ENCODE data around the gene TRPM8. TPM values are rescaled to one million over a fixed set of nuclear protein-coding genes. Genes with fewer than 3 reads are reported as not detected.

The TRPM8 gene
- total and polyA plus RNA-seq, 12 donors = not detected

DNA sequence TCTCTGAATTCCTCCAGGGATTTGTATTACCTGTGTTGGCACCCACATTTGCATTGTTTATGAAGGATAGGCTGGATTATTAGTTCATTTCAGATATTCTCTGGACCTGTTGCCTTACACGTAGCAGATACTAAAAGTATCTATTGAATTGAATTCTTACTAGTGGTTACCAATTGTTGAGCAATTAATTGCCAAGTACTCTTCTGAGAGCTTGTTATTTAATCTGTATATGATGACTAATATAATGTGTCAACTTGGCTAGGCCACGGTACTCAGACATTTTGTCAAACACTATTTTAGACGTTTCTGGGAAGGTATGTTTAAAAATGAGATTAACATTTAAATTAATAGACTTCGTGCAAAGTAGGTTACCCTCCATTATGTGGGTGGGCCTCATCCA, 130.9 kb downstream of the TRPM8 start:
- peaks cover 0 to 11% (median 6%) of the 10 kb centered on the region in 7 donors for H3K27me3 ChIP-seq
- 77 to 81% methylated on average over 4 of the region's 4 CpGs for WGBS, 2 donors
- no peak overlapping the region for H3K4me3 ChIP-seq
- DNase-seq = no peak
- intact Hi-C loops (cut with DNase I) = no loop called here
- H3K4me1 ChIP-seq = no peaks in the 10 kb centered on the region
- TF ChIP-seq, protein P1, sequence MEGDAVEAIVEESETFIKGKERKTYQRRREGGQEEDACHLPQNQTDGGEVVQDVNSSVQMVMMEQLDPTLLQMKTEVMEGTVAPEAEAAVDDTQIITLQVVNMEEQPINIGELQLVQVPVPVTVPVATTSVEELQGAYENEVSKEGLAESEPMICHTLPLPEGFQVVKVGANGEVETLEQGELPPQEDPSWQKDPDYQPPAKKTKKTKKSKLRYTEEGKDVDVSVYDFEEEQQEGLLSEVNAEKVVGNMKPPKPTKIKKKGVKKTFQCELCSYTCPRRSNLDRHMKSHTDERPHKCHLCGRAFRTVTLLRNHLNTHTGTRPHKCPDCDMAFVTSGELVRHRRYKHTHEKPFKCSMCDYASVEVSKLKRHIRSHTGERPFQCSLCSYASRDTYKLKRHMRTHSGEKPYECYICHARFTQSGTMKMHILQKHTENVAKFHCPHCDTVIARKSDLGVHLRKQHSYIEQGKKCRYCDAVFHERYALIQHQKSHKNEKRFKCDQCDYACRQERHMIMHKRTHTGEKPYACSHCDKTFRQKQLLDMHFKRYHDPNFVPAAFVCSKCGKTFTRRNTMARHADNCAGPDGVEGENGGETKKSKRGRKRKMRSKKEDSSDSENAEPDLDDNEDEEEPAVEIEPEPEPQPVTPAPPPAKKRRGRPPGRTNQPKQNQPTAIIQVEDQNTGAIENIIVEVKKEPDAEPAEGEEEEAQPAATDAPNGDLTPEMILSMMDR (IDR thresholded peaks at IDR 0.05) = no peak
- H3K27ac ChIP-seq = no peak overlapping the region
- no peaks in the 10 kb centered on the region for H3K9me3 ChIP-seq
- H3K36me3 ChIP-seq = no peaks in the 10 kb centered on the region
- ATAC-seq = no peak

DNA sequence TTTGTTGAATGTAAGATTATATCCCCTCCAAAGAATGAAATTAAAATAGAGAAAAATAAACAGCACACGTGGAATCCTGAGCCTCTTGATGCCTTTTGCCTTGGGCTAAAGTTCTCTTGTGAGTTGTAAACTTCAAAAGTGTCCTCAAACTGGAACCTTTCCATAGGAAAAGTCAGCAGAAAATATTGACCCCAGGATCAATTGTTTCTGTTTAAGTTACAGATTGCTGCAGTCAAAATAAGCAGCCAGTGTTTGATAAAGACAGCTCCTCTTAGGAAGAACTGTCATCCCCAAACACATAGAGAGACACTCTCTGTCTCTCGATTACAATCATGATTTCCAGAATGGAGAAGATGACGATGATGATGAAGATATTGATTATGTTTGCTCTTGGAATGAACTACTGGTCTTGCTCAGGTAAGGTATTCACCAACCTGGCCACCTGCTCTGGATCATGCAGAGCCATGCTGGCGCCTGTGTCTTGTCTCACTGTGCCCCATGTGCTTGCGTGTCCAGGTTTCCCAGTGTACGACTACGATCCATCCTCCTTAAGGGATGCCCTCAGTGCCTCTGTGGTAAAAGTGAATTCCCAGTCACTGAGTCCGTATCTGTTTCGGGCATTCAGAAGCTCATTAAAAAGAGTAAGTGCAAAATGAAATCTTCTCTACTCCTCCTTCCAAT, 133.4 kb downstream of the TRPM8 start, which contains the start of gene SPP2:
SPP2 (plus strand) TSS at position 248 of the 681 bp plus-strand sequence; CDS start at position 333, 85 bp downstream.
- DNase-seq (no peak), ATAC-seq (no peak)
- H3K27ac ChIP-seq = no peak within 1 kb of the TSS
- H3K36me3 ChIP-seq = no peaks in the 10 kb centered on the region
- H3K4me1 ChIP-seq = no peaks in the 10 kb centered on the region
- intact Hi-C loops (cut with DNase I) = no loop called here
- TF ChIP-seq, protein P1 (IDR thresholded peaks at IDR 0.05) = no peak
- no peaks in the 10 kb centered on the region for H3K9me3 ChIP-seq
- peaks cover 0 to 19% (median 6%) of the 10 kb centered on the region in 7 donors for H3K27me3 ChIP-seq
- WGBS, 2 donors = 79 to 87% methylated on average over 9 of the region's 9 CpGs
- no peak within 1 kb of the TSS for H3K4me3 ChIP-seq

DNA sequence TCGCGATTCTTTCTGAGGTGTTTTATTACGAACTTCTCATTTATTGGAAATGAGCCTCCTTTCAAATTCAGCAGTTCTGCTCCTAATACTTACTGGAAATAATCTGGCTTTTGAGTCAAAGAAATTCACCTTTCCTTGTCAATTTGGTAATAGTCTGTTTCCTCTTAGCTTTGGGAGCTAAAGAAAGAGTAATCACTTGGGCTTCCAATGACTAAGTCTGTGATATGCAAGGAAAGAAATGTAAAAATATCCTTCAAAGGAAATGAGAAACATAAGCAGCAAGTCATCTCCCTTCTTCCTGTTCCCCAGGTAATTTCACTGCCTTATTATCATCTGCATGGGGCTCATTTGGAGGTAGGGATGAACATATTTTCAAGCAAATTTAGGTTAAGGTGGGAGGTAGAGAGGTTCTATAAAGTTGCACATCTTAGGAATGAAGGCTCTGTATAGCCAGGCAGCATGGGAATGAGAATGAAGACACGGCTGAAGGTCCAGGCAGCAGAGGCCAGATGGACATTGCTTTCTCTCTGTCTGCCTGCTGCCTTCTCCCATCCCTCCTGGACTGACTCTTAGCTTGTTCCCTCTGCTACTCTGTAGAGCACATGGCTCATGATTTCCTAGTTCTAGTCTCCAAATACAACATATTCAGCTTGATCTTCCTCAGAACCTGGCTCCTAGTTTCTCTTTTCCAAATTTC, 134.3 kb downstream of the TRPM8 start:
- H3K9me3 ChIP-seq = no peaks in the 10 kb centered on the region
- WGBS, 2 donors = 90 to 91% methylated on average over 4 of the region's 4 CpGs
- TF ChIP-seq, protein P1 (IDR thresholded peaks at IDR 0.05) = no peak
- intact Hi-C loops (cut with DNase I) = no loop called here
- H3K4me3 ChIP-seq = no peak overlapping the region
- DNase-seq (no peak), ATAC-seq (no peak)
- H3K27me3 ChIP-seq = peaks cover 0 to 19% (median 6%) of the 10 kb centered on the region in 7 donors
- H3K36me3 ChIP-seq = no peaks in the 10 kb centered on the region
- H3K4me1 ChIP-seq = no peaks in the 10 kb centered on the region
- no peak overlapping the region for H3K27ac ChIP-seq

DNA sequence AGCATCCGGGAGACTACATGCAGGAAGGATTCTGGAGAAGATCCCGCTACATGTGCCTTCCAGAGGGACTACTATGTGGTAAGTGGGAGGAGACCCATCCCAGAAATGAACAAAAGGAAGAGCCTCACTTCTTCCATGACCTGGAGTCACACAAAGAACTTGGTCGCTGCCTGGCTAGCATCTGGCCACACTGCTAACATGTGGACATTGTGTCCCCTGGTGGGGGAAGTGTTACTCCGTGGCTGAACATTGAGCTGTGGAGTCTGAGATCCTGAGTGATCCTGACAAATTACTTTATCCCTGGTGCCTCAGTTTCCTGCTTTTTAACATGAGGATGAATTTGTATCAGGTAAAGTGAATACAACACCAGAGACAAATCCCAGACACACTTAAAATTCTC, 141.7 kb downstream of the TRPM8 start:
- DNase-seq (no peak), ATAC-seq (no peak)
- intact Hi-C loops (cut with DNase I) = no loop called here
- Histone ChIP-seq H3K4me1 (no peaks in the 10 kb centered on the region), H3K9me3 (no peaks in the 10 kb centered on the region), H3K4me3 (no peak overlapping the region), H3K27ac (no peak overlapping the region), H3K27me3 (peaks cover 0 to 17% (median 9%) of the 10 kb centered on the region in 7 donors), H3K36me3 (no peaks in the 10 kb centered on the region)
- TF ChIP-seq, protein P1 (IDR thresholded peaks at IDR 0.05) = no peak
- 84 to 85% methylated on average over 4 of the region's 4 CpGs for WGBS, 2 donors

All from heart right ventricle (tissue), 16 donors.